ENCODE results near the gene KIAA0825. TPM values are rescaled to one million over a fixed set of nuclear protein-coding genes. Genes with fewer than 3 reads are reported as not detected.

The KIAA0825 gene
- polyA plus RNA-seq, 2 donors, result 0.29 to 0.38 TPM

- H3K9me3 ChIP-seq (ENCODE audit: control insufficient read depth in 2 of 2, insufficient read depth in 1 of 2, low read depth in 1 of 2, low read length in 1 of 2), result no peaks in the 10 kb centered on the region
- no peak overlapping the region for H3K27ac ChIP-seq (ENCODE audit: low read depth in 2 of 2, low read length in 1 of 2)
- H3K27me3 ChIP-seq (ENCODE audit: control insufficient read depth in 1 of 2, insufficient read depth in 2 of 2, low read length in 2 of 2), result no peaks in the 10 kb centered on the region
- H3K4me3 ChIP-seq (ENCODE audit: low read depth in 1 of 2, low read length in 2 of 2), result no peak overlapping the region
- no peaks in the 10 kb centered on the region for H3K36me3 ChIP-seq (ENCODE audit: control insufficient read depth in 2 of 2, insufficient read depth in 2 of 2, low read length in 1 of 2)
- no peaks in the 10 kb centered on the region for H3K4me1 ChIP-seq (ENCODE audit: control insufficient read depth in 2 of 2, insufficient read depth in 2 of 2, low read length in 1 of 2)
- WGBS, 2 donors, result 53% methylated on average over 2 of the region's 2 CpGs
Observed at GRCh38 chr5:94239266-94239665, 379.1 kb downstream of the KIAA0825 start.

- 52 to 67% methylated on average over 1 of the region's 1 CpG for WGBS, 2 donors
- H3K4me3 ChIP-seq (ENCODE audit: low read depth in 1 of 2, low read length in 2 of 2), result no peak overlapping the region
- H3K27ac ChIP-seq (ENCODE audit: low read depth in 2 of 2, low read length in 1 of 2), result no peak overlapping the region
- H3K4me1 ChIP-seq (ENCODE audit: control insufficient read depth in 2 of 2, insufficient read depth in 2 of 2, low read length in 1 of 2), result no peaks in the 10 kb centered on the region
- no peaks in the 10 kb centered on the region for H3K9me3 ChIP-seq (ENCODE audit: control insufficient read depth in 2 of 2, insufficient read depth in 1 of 2, low read depth in 1 of 2, low read length in 1 of 2)
- no peaks in the 10 kb centered on the region for H3K36me3 ChIP-seq (ENCODE audit: control insufficient read depth in 2 of 2, insufficient read depth in 2 of 2, low read length in 1 of 2)
- no peaks in the 10 kb centered on the region for H3K27me3 ChIP-seq (ENCODE audit: control insufficient read depth in 1 of 2, insufficient read depth in 2 of 2, low read length in 2 of 2)
Observed at GRCh38 chr5:94234987-94235386, 383.4 kb downstream of the KIAA0825 start.

GRCh38 chr5:94228791-94229190 is 389.6 kb downstream of the KIAA0825 start:
- no peaks in the 10 kb centered on the region for H3K4me1 ChIP-seq (ENCODE audit: control insufficient read depth in 2 of 2, insufficient read depth in 2 of 2, low read length in 1 of 2)
- H3K36me3 ChIP-seq (ENCODE audit: control insufficient read depth in 2 of 2, insufficient read depth in 2 of 2, low read length in 1 of 2), result no peaks in the 10 kb centered on the region
- no peaks in the 10 kb centered on the region for H3K9me3 ChIP-seq (ENCODE audit: control insufficient read depth in 2 of 2, insufficient read depth in 1 of 2, low read depth in 1 of 2, low read length in 1 of 2)
- no peak overlapping the region for H3K27ac ChIP-seq (ENCODE audit: low read depth in 2 of 2, low read length in 1 of 2)
- no peak overlapping the region for H3K4me3 ChIP-seq (ENCODE audit: low read depth in 1 of 2, low read length in 2 of 2)
- H3K27me3 ChIP-seq (ENCODE audit: control insufficient read depth in 1 of 2, insufficient read depth in 2 of 2, low read length in 2 of 2), result peaks cover 0 to 2% of the 10 kb centered on the region in 2 donors

- Histone ChIP-seq H3K27ac (ENCODE audit: low read depth in 2 of 2, low read length in 1 of 2) (no peak overlapping the region), H3K9me3 (ENCODE audit: control insufficient read depth in 2 of 2, insufficient read depth in 1 of 2, low read depth in 1 of 2, low read length in 1 of 2) (no peaks in the 10 kb centered on the region), H3K36me3 (ENCODE audit: control insufficient read depth in 2 of 2, insufficient read depth in 2 of 2, low read length in 1 of 2) (no peaks in the 10 kb centered on the region), H3K27me3 (ENCODE audit: control insufficient read depth in 1 of 2, insufficient read depth in 2 of 2, low read length in 2 of 2) (peaks cover 0 to 2% of the 10 kb centered on the region in 2 donors), H3K4me3 (ENCODE audit: low read depth in 1 of 2, low read length in 2 of 2) (no peak overlapping the region), H3K4me1 (ENCODE audit: control insufficient read depth in 2 of 2, insufficient read depth in 2 of 2, low read length in 1 of 2) (no peaks in the 10 kb centered on the region)
- WGBS, 2 donors, result 43 to 49% methylated on average over 2 of the region's 2 CpGs
Observed at GRCh38 chr5:94223235-94223634, 395.2 kb downstream of the KIAA0825 start.

GRCh38 chr5:94218374-94218773 is 400.0 kb downstream of the KIAA0825 start:
- Histone ChIP-seq H3K27ac (ENCODE audit: low read depth in 2 of 2, low read length in 1 of 2) (no peak overlapping the region), H3K27me3 (ENCODE audit: control insufficient read depth in 1 of 2, insufficient read depth in 2 of 2, low read length in 2 of 2) (no peaks in the 10 kb centered on the region), H3K36me3 (ENCODE audit: control insufficient read depth in 2 of 2, insufficient read depth in 2 of 2, low read length in 1 of 2) (no peaks in the 10 kb centered on the region), H3K4me1 (ENCODE audit: control insufficient read depth in 2 of 2, insufficient read depth in 2 of 2, low read length in 1 of 2) (no peaks in the 10 kb centered on the region), H3K9me3 (ENCODE audit: control insufficient read depth in 2 of 2, insufficient read depth in 1 of 2, low read depth in 1 of 2, low read length in 1 of 2) (no peaks in the 10 kb centered on the region), H3K4me3 (ENCODE audit: low read depth in 1 of 2, low read length in 2 of 2) (no peak overlapping the region)

GRCh38 chr5:94217745-94218144 is 400.7 kb downstream of the KIAA0825 start:
- no peaks in the 10 kb centered on the region for H3K36me3 ChIP-seq (ENCODE audit: control insufficient read depth in 2 of 2, insufficient read depth in 2 of 2, low read length in 1 of 2)
- 84 to 88% methylated on average over 3 of the region's 3 CpGs for WGBS, 2 donors
- no peak overlapping the region for H3K27ac ChIP-seq (ENCODE audit: low read depth in 2 of 2, low read length in 1 of 2)
- H3K4me3 ChIP-seq (ENCODE audit: low read depth in 1 of 2, low read length in 2 of 2), result no peak overlapping the region
- H3K27me3 ChIP-seq (ENCODE audit: control insufficient read depth in 1 of 2, insufficient read depth in 2 of 2, low read length in 2 of 2), result no peaks in the 10 kb centered on the region
- no peaks in the 10 kb centered on the region for H3K9me3 ChIP-seq (ENCODE audit: control insufficient read depth in 2 of 2, insufficient read depth in 1 of 2, low read depth in 1 of 2, low read length in 1 of 2)
- H3K4me1 ChIP-seq (ENCODE audit: control insufficient read depth in 2 of 2, insufficient read depth in 2 of 2, low read length in 1 of 2), result no peaks in the 10 kb centered on the region

GRCh38 chr5:94217216-94217615 is 401.2 kb downstream of the KIAA0825 start:
- no peaks in the 10 kb centered on the region for H3K27me3 ChIP-seq (ENCODE audit: control insufficient read depth in 1 of 2, insufficient read depth in 2 of 2, low read length in 2 of 2)
- H3K9me3 ChIP-seq (ENCODE audit: control insufficient read depth in 2 of 2, insufficient read depth in 1 of 2, low read depth in 1 of 2, low read length in 1 of 2), result no peaks in the 10 kb centered on the region
- 86% methylated on average over 2 of the region's 2 CpGs for WGBS, 2 donors
- no peak overlapping the region for H3K27ac ChIP-seq (ENCODE audit: low read depth in 2 of 2, low read length in 1 of 2)
- no peaks in the 10 kb centered on the region for H3K36me3 ChIP-seq (ENCODE audit: control insufficient read depth in 2 of 2, insufficient read depth in 2 of 2, low read length in 1 of 2)
- no peaks in the 10 kb centered on the region for H3K4me1 ChIP-seq (ENCODE audit: control insufficient read depth in 2 of 2, insufficient read depth in 2 of 2, low read length in 1 of 2)
- H3K4me3 ChIP-seq (ENCODE audit: low read depth in 1 of 2, low read length in 2 of 2), result no peak overlapping the region

GRCh38 chr5:94212476-94212875 is 405.9 kb downstream of the KIAA0825 start:
- no peak overlapping the region for H3K4me3 ChIP-seq (ENCODE audit: low read depth in 1 of 2, low read length in 2 of 2)
- H3K9me3 ChIP-seq (ENCODE audit: control insufficient read depth in 2 of 2, insufficient read depth in 1 of 2, low read depth in 1 of 2, low read length in 1 of 2), result no peaks in the 10 kb centered on the region
- no peaks in the 10 kb centered on the region for H3K27me3 ChIP-seq (ENCODE audit: control insufficient read depth in 1 of 2, insufficient read depth in 2 of 2, low read length in 2 of 2)
- WGBS, 2 donors, result 0 to 50% methylated on average over 1 of the region's 1 CpG
- H3K27ac ChIP-seq (ENCODE audit: low read depth in 2 of 2, low read length in 1 of 2), result no peak overlapping the region
- H3K36me3 ChIP-seq (ENCODE audit: control insufficient read depth in 2 of 2, insufficient read depth in 2 of 2, low read length in 1 of 2), result no peaks in the 10 kb centered on the region
- H3K4me1 ChIP-seq (ENCODE audit: control insufficient read depth in 2 of 2, insufficient read depth in 2 of 2, low read length in 1 of 2), result no peaks in the 10 kb centered on the region

- no peak overlapping the region for H3K4me3 ChIP-seq (ENCODE audit: low read depth in 1 of 2, low read length in 2 of 2)
- H3K4me1 ChIP-seq (ENCODE audit: control insufficient read depth in 2 of 2, insufficient read depth in 2 of 2, low read length in 1 of 2), result no peaks in the 10 kb centered on the region
- H3K27me3 ChIP-seq (ENCODE audit: control insufficient read depth in 1 of 2, insufficient read depth in 2 of 2, low read length in 2 of 2), result no peaks in the 10 kb centered on the region
- H3K27ac ChIP-seq (ENCODE audit: low read depth in 2 of 2, low read length in 1 of 2), result no peak overlapping the region
- H3K36me3 ChIP-seq (ENCODE audit: control insufficient read depth in 2 of 2, insufficient read depth in 2 of 2, low read length in 1 of 2), result no peaks in the 10 kb centered on the region
- 63 to 73% methylated on average over 8 of the region's 8 CpGs for WGBS, 2 donors
- H3K9me3 ChIP-seq (ENCODE audit: control insufficient read depth in 2 of 2, insufficient read depth in 1 of 2, low read depth in 1 of 2, low read length in 1 of 2), result no peaks in the 10 kb centered on the region
Observed at GRCh38 chr5:94209774-94210355, 408.5 kb downstream of the KIAA0825 start.

- WGBS, 2 donors, result 94 to 97% methylated on average over 3 of the region's 3 CpGs
- Histone ChIP-seq H3K9me3 (ENCODE audit: control insufficient read depth in 2 of 2, insufficient read depth in 1 of 2, low read depth in 1 of 2, low read length in 1 of 2) (no peaks in the 10 kb centered on the region), H3K4me1 (ENCODE audit: control insufficient read depth in 2 of 2, insufficient read depth in 2 of 2, low read length in 1 of 2) (no peaks in the 10 kb centered on the region), H3K27me3 (ENCODE audit: control insufficient read depth in 1 of 2, insufficient read depth in 2 of 2, low read length in 2 of 2) (no peaks in the 10 kb centered on the region), H3K4me3 (ENCODE audit: low read depth in 1 of 2, low read length in 2 of 2) (no peak overlapping the region), H3K27ac (ENCODE audit: low read depth in 2 of 2, low read length in 1 of 2) (no peak overlapping the region), H3K36me3 (ENCODE audit: control insufficient read depth in 2 of 2, insufficient read depth in 2 of 2, low read length in 1 of 2) (no peaks in the 10 kb centered on the region)
Observed at GRCh38 chr5:94209272-94209671, 409.1 kb downstream of the KIAA0825 start.

All from esophagus (tissue), 2 donors.